Measurements from ENCODE around the gene NMUR2. TPM values are rescaled to one million over a fixed set of nuclear protein-coding genes. Genes with fewer than 3 reads are reported as not detected.

NMUR2 gene
- total and polyA plus RNA-seq, 10 donors = not detected

DNA sequence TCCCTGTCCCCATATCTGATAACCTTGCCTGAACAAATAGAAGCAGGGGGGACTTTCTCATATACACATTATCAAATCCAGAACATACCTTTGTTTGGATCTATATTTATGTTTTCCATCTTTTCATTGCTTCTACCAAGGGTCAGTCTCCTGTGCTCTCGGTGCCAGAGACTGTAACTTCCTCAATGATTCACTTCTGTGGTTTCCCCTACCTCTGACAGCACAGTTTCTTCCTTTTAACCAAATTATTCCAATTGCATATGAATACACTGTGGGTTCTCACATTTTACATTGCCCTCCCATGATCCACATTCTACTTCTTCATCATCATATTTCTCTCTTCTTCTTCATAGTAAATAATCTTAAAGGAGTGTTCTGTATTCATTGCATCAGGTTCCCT, 32.2 kb downstream of the NMUR2 start:
- no peak overlapping the region for H3K4me3 ChIP-seq
- no peaks in the 10 kb centered on the region for H3K36me3 ChIP-seq
- no peak overlapping the region for H3K27ac ChIP-seq
- 17 to 29% (median 21%) methylated on average over 1 of the region's 1 CpG for WGBS, 5 donors
- H3K27me3 ChIP-seq (replicated peaks in 1 of 7) = no peaks in the 10 kb centered on the region
- H3K4me1 ChIP-seq = no peaks in the 10 kb centered on the region
- DNase-seq = no peak
- H3K9me3 ChIP-seq = no peaks in the 10 kb centered on the region
- TF ChIP-seq CTCF (IDR thresholded peaks at IDR 0.05 in 8 of 11, conservative IDR thresholded peaks at IDR 0.05 in 3 of 11) = no peak
- no peak for TF ChIP-seq POLR2AphosphoS5 (IDR thresholded peaks at IDR 0.05)
- TF ChIP-seq POLR2A (IDR thresholded peaks at IDR 0.05) = no peak
- intact Hi-C loops (cut with DNase I; ENCODE audit: low total_unique reads) = no loop called here

DNA sequence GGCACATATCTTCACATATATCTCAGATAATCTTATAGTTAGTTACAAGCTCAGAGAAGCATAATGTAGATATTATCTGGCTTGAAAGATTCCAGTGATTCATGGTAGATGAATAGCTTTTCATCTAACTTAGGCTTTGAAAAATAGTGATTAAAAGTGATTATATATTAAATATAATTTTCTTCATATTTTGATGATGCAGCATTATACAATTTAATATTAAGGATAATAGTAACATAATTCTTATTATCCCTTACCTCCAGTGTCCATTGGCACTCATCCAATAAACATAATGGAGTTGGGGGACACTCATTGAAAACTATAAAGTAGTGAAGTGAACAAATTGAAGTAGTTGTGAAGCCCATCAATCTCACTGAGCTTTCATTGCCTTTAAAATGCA, 35.8 kb downstream of the NMUR2 start:
- Histone ChIP-seq H3K9me3 (no peaks in the 10 kb centered on the region), H3K4me3 (no peak overlapping the region), H3K36me3 (no peaks in the 10 kb centered on the region), H3K27ac (no peak overlapping the region), H3K27me3 (replicated peaks in 1 of 7) (no peaks in the 10 kb centered on the region), H3K4me1 (no peaks in the 10 kb centered on the region)
- DNase-seq = no peak
- intact Hi-C loops (cut with DNase I; ENCODE audit: low total_unique reads) = no loop called here
- no peak for TF ChIP-seq POLR2AphosphoS5 (IDR thresholded peaks at IDR 0.05)
- TF ChIP-seq CTCF (IDR thresholded peaks at IDR 0.05 in 8 of 11, conservative IDR thresholded peaks at IDR 0.05 in 3 of 11) = no peak
- no peak for TF ChIP-seq POLR2A (IDR thresholded peaks at IDR 0.05)

GRCh38 chr5:152367554-152367953, 37.5 kb downstream of the NMUR2 start:
- no peaks in the 10 kb centered on the region for H3K36me3 ChIP-seq
- H3K27me3 ChIP-seq (replicated peaks in 1 of 7) = no peaks in the 10 kb centered on the region
- no peak overlapping the region for H3K4me3 ChIP-seq
- H3K4me1 ChIP-seq = no peaks in the 10 kb centered on the region
- no peak for DNase-seq
- intact Hi-C loops (cut with DNase I; ENCODE audit: low total_unique reads) = no loop called here
- H3K27ac ChIP-seq = no peak overlapping the region
- H3K9me3 ChIP-seq = peaks cover 0 to 4% (median 0%) of the 10 kb centered on the region in 8 donors
- no peak for TF ChIP-seq CTCF (IDR thresholded peaks at IDR 0.05 in 8 of 11, conservative IDR thresholded peaks at IDR 0.05 in 3 of 11)
- no peak for TF ChIP-seq POLR2AphosphoS5 (IDR thresholded peaks at IDR 0.05)
- TF ChIP-seq POLR2A (IDR thresholded peaks at IDR 0.05) = no peak
- 63 to 83% (median 74%) methylated on average over 3 of the region's 3 CpGs for WGBS, 5 donors

- no peak for TF ChIP-seq CTCF (IDR thresholded peaks at IDR 0.05 in 8 of 11, conservative IDR thresholded peaks at IDR 0.05 in 3 of 11)
- TF ChIP-seq POLR2AphosphoS5 (IDR thresholded peaks at IDR 0.05) = no peak
- no peak for TF ChIP-seq POLR2A (IDR thresholded peaks at IDR 0.05)
- 28 to 74% (median 57%) methylated on average over 1 of the region's 1 CpG for WGBS, 5 donors
Observed at GRCh38 chr5:152366716-152367115, 38.4 kb downstream of the NMUR2 start.

More at GRCh38 chr5:152366716-152367115, 38.4 kb downstream of the NMUR2 start:
- H3K4me1 ChIP-seq = no peaks in the 10 kb centered on the region
- no peak for DNase-seq
- H3K27ac ChIP-seq = no peak overlapping the region
- H3K27me3 ChIP-seq (replicated peaks in 1 of 7) = no peaks in the 10 kb centered on the region
- H3K9me3 ChIP-seq = peaks cover 0 to 4% (median 0%) of the 10 kb centered on the region in 8 donors
- no peak overlapping the region for H3K4me3 ChIP-seq
- H3K36me3 ChIP-seq = no peaks in the 10 kb centered on the region
- intact Hi-C loops (cut with DNase I; ENCODE audit: low total_unique reads) = no loop called here
